NOMO-1 treated with dmso at 0.1 percent for 144 hours (cell line): ENCODE results near the gene UPK1A.
A peak's percentile ranks its signal among the peaks of the same experiment; 100 is the strongest.
"Not testable (repeated sequence)": the region's sequence is repeated elsewhere in the genome, so short reads cannot be mapped to it uniquely, and the experiment has no call there.

ENCODE experiments used
- DNase-seq: peaks from one replicate; lab custom pipeline; 2025; ENCODE audit not compliant: unreplicated experiment; lab: John Stamatoyannopoulos, UW

The UPK1A gene

DNA sequence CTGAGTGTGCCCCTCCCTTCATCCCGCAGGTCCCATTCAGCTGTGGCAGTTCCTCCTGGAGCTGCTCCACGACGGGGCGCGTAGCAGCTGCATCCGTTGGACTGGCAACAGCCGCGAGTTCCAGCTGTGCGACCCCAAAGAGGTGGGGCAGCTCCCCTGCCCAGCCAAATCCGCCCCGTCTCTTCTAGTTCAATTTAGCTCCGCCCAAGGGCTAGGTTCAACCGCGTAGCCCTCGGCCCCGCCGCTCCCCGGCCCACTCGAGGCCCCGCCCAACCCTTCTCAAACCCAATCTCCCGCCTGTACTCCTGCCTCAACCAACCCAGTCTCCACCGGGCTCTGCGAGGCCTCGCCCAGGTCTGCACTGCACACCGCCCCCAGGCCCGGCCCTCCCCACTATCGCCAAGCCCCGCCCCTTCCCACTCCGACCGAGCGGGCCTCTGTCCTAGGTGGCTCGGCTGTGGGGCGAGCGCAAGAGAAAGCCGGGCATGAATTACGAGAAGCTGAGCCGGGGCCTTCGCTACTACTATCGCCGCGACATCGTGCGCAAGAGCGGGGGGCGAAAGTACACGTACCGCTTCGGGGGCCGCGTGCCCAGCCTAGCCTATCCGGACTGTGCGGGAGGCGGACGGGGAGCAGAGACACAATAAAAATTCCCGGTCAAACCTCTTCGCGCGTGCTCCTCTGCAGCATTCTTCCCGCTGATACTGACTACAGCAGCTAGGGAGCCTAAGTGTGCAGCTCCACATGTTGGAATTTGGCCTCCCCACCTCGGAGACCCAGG lies 21.9 kb upstream of the UPK1A start:
- peak; percentile 99 for DNase-seq

DNA sequence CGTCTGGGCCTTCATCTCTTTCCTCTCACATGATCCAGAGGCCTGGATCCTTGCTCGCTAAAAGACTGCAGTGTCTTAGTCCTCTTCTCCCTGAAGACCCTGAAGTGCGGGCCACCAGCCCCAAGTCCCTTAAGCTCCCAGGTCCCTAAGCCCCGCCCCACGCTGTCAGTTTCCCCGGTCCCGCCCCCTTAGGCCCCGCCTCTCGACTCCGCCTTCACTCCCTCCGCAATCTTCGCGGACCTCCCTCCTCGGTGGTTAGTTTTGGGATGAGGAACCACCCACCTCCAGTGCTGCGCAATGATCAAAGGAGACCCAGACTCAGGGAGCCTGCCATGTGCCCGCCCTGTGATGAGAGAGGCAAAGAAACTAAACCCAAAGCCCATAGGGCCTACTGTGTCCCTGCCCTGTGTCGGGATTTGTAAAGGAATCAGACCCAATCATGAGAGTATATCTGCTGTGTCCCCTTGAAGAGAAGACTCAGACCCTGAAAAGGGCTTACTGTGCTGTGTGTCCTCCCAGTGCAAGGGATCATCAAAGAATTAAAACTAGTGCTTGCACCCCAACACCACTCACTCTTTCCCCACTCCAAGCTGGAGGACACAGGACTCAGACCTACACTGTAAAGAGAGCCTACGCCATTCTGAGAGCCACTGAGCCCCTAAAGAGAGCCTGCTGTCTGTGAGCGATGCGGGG lies 21.2 kb upstream of the UPK1A start:
- peak; percentile 67 for DNase-seq

DNA sequence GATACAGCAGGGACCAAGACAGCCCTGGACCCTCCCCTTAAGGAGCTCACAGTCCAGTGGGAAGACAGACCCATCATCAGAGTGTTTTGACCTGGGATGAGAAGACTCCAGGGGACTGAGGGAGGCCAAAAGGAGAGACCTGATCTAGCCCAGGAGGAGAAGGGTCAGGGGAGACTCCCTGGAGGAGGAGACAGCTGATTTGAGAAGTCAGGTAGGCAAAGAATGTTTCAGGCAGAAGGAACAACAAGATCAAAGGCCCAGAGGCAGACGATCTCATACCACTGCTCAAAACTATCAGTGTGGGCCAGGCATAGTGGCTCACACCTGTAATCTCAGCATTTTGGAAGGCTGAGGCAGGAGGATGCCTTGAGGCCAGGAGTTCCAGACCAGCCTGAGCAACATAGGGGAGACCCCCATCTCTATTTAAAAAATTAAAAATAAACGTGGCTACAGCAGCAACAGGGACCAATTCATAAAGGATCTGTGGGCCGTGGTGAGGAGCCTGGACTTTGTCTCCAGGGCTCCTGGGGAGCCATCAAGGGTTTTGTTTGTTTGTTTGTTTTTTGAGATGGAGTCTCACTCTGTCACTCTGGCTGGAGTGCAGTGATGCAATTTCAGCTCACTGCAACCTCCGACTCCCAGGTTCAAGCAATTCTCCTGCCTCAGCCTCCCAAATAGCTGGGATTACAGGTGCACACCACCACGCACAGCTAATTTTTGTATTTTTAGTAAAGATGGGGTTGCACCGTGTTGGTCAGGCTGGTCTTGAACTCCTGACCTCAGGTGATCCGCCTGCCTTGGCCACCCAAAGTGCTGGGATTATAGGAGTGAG lies 20.4 kb upstream of the UPK1A start:
- no peak for DNase-seq

DNA sequence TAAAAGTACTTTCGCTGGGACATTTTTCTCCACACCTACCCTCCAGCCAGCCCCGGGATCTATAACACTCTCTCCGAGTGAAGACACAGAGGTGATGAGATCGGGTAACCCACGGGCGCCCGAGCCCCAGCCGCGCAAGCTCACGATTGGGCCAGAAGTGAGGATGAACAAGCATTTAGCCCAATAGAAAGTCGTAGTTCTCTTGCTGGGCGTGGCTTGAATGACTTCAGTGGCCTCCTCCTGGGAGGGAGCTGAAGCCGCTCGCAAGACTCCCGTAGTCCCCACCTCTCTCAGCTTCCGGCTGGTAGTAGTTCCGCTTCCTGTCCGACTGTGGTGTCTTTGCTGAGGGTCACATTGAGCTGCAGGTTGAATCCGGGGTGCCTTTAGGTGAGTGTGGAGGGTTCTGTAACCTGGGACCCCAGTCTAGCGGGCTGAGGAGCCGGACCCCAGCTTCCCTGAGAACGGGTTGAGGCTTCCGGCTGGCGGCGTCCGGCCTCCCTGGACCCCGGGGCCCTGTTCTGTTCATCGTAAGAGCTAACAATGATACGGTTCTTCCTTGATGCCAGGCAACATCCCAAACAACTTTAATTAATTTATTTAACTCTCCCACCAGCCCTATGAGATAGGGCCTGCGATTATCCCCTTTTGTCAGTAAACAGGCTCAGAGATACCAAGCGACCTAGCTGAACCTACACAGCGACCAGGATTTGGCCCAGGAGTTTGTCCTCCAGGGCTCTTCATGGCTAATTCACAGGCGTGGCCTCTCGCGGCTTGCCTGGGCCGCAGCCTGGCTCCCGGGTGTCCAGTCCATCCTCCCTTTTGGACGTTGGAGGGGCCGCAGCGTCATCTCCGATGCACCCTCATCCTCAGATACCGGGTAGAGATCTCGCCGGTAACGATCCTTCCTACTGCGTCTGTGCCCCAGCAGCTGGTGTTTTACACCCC lies 18.0 kb upstream of the UPK1A start, which contains the start of gene COX6B1:
Gene COX6B1, plus strand, starts transcription at position 307 of the 945 bp plus-strand sequence. CDS start 2,921 bp downstream, outside the sequence.
- DNase-seq = peak; percentile 97

DNA sequence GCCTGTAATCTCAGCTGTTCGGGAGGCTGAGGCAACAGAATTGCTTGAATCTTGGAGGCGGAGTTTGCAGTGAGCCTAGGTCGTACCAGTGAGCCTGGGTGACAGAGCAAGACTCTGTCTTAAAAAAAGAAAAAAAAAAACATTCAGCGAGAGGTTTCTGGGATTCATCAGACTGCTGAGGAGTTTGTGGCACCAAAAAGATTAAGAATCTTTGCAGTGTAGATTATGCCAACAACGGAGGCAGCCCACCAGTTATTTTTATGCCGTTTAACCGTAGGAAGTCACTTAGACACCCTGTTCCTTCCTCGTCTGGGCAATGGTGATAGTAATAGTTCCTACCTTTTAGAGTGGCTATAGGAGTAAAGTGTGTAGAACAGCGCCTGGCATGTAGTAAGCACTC lies 15.7 kb upstream of the UPK1A start:
- DNase-seq = no peak

DNA sequence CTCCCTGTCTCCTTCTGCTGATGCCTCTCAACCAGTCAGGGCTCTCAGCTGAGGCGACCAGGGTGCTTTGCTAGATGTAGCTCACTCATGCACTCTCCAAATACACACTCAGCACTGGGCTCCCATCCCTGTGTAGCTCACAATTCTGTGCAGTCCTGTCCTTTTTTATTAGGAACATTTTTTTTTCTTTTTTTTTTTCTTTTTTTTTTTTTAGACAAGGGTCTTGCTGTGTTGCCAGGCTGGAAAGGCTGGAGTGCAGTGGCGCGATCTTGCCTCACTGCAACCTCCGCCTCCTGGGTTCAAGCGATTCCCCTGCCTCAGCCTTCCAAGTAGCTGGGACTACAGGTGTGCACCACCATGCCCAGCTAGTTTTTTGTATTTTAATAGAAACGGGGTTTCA lies 11.5 kb upstream of the UPK1A start:
- DNase-seq = not testable (repeated sequence)

DNA sequence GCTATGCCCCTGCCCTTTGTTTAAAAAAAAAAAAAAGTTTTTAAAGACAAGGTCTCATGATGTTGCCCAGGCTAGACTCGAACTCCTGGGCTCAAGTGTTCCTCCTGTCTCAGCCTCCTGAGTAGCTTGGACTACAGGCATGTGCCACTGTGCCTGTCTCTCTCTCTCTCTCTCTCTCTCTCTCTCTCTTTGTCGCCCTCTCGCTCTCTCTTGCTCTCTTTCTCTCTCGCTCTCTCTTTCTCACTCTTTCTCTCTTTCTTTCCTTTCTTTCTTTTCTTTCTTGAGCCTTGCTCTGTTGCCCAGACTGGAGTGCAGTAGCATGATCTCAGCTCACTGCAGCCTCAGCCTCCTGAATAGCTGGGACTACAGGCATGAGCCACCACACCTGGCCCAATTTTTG lies 10.7 kb upstream of the UPK1A start:
- DNase-seq = no peak

DNA sequence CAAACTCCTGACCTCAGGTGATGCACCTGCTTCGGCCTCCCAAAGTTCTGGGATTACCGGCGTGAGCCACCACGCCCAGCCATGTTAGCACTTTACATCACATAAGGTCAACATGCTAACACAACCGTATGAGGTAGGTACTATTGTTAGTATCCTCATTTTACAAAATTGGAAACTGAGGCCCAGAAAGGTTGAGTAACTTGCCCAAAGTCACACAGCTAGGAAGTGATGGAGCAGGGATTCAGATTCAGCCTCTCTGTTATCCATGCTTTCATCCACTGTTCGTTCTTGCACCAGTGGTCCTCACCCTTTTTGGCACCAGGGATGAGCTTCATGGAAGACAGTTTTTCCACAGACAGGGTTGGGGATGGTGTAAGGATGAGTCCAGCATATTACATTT lies 9.6 kb upstream of the UPK1A start:
- no peak for DNase-seq

DNA sequence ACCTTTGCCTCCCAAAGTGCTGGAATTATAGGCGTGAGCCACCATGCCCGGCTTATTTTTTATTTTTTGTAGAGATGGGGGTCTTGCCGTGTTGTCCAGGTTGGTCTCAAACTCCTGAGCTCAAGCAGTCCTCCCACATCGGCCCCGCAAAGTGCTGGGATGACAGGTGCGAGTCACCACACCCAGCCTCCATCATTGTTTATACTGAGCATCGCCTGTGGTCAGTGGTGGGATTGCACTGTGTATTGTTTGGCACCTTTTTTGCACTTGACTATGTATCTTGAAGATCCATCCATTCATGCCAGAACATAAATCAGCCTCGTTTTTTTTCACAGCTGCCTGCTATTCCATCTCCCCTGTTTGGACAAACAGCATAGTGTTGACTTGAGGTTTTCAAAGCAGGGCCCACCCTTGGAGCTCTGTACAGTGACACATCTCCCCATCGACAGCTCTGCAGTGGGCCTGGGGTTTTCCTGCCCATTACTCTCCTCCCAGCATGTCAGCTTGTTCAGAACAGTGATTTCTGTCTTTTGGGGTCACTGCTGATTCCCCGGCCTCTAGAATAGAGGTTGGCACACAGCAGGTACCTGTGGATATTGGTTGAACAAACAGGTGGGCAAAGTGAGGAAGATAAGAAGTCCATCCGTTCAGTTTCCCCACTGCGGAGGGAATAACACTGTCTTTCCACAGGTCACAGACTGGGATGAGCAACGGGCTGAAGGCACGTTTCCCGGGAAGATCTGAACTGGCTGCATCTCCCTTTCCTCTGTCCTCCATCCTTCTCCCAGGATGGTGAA lies 8.2 kb upstream of the UPK1A start:
- DNase-seq = no peak

DNA sequence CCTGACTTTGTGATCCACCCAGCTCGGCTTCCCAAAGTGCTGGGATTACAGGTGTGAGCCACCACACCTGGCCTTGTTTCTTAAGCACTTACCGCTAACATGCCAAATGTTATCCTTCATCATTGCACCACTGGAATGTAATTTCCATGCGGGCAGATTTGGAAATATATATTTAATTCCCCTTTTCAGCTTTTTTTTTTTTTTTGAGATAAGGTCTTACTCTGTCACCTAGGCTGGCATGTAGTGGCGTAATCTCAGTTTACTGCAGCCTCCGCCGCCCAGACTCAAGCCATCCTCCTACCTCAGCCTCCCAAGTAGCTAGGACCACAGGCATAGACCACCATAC lies 4.3 kb upstream of the UPK1A start:
- no peak for DNase-seq

DNA sequence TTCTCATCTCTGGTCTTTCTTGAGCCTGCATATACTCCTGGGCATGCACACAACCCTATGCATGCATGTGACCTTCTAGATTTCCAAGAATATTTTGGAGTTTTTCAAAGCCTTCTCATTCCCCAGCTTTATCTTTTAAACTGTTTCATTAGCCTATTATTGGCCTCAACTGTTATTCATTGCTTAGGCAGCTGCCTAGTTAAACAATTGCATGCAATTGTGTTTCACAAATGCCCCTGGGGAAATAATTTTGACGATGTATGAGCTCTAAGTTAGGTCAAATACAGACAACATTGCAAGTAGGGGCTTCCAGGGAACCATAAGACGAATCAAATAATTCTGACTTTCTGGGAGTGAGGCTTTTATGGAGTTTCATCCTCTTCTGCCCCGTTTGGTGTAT lies 2.3 kb upstream of the UPK1A start:
- DNase-seq = no peak

DNA sequence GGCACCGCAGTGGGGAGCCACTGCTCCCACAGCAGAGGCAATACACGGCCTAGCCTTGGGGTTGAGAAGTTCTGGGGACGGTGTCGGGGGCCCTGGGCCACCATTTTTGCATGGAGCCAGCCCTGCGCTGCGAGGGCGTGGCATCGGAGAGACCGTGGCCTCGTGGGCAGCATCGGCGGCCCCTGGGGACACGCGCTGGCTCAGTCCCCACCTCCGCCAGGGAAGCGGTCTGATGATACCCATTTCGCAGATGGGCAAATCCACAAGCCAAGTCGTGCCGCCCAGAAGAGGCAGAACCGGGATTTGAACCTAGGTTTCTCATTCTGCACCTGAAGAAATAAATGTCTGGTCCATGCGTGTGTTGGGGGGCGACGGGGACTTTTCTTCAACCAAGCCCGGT lies 1.2 kb upstream of the UPK1A start:
- no peak for DNase-seq

DNA sequence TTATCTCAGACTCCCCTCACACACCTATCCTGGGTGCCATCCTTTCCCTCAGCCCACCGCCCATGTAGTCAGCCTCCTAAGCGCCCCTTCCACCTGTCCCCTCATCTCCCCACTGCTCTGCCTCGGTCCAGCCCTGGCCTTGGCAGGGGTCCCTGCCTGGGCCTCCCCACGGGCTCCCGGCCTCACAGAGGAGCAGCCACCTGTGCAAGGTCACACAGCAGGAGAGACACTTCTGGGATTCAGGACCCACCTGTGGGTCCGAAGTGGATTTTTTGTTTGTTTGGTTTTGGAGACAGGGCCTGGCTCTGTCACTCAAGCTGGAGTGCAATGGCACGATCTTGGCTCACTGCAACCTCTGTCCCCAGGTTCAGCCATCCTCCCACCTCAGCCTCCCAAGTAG lies 713 bp upstream of the UPK1A start:
- no peak for DNase-seq

DNA sequence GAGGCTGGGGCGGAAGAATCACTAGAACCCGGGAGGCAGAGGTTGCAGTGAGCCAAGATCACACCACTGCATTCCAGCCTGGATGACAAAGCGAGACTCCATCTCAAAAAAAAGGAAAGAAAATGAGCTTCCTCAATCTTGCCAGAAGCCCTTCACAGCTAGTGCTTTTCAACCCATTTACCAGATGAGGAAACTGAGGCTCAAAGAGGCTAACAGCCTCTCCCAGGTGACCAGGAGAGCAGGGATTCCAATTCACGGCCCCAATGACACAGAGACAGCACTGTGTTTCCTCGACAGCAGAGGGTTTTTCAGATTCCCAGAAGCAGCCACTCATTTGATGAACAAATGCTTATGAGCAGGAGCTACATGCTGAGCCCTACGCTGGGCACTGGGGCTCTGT lies 3.2 kb downstream of the UPK1A start:
- DNase-seq = no peak

DNA sequence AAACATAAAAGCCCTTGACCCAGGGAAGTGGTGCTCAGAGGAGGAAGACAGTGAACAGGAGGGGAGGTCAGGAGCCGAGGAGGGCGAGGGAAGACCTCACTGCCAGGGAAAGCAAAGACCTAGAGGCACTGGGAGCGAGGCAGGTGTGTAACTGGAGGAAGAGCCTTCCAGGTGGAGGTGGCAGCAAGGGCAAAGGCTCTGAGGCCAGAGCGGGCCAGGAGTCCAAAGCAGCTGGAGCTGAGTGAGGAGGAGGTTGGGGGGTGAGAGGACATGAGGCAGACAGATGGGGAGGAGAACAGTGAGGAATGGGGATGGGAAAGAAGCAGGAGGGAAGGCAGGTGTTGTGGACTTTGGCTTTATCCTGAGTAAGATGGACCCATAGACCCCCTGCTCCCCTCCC lies 3.7 kb downstream of the UPK1A start:
- no peak for DNase-seq

DNA sequence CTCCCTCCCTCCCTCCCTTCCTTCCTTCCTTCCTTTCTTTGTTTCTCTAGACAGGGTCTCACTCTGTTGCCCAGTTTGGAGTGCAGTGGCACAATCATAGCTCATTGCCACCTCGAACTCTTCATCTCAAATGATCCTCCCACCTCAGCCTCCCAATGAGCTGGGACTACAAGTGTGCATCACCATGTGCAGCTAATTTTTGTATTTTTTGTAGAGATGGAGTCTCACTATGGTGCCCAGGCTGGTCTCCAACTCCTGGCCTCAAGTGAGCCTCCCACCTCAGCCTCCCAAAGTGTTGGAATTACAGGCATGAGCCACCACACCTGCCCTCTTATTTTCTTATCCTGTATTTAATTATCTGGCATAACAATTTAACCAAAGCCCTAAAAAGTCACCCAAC lies 4.4 kb downstream of the UPK1A start:
- no peak for DNase-seq

DNA sequence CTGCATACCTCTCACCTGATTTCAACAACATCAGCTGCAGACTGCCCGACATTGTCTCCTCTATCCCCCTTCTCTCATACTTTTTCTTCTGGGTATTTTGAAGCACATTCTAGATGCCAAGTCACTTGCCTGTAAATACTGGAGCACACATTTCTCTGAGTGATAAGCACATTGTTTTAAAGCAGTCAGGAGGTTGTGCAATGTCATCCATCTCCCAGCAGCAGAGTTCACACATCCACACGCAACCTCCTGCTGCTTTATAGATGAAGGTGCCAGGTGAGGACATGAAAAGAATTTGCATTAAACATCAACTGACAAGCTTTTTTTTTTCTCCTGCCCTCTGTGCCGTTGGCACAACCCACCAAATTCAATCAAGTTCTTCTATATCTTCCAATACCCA lies 5.5 kb downstream of the UPK1A start:
- DNase-seq = no peak

DNA sequence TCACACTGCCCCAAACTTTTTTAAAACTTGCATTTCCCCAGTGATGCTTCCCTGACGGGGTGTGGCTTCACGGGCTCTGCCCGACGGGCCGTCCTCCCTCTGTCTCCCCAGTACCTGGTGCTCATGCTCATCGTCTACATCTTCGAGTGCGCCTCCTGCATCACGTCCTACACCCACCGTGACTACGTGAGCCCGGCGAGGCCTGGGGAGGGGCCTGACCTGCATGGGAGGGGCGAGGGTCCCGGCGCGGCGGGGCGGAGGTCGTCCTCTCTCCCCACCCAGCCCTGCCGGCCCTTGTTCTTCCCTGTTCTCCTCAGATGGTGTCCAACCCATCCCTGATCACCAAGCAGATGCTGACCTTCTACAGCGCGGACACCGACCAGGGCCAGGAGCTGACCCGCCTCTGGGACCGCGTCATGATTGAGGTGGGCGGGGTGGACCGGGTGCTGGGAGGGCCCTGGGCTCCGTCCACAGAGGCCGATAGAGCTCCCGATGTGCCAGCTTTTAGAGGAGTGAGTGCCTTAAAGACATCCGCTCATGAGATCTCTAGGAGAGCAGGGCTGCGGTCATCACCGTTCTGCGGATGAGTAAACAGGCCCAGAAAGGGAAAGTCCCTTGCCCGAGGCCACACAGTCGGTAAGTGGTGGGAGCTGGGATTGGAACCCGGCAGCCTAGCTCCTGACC lies 6.9 kb downstream of the UPK1A start:
- DNase-seq = no peak

DNA sequence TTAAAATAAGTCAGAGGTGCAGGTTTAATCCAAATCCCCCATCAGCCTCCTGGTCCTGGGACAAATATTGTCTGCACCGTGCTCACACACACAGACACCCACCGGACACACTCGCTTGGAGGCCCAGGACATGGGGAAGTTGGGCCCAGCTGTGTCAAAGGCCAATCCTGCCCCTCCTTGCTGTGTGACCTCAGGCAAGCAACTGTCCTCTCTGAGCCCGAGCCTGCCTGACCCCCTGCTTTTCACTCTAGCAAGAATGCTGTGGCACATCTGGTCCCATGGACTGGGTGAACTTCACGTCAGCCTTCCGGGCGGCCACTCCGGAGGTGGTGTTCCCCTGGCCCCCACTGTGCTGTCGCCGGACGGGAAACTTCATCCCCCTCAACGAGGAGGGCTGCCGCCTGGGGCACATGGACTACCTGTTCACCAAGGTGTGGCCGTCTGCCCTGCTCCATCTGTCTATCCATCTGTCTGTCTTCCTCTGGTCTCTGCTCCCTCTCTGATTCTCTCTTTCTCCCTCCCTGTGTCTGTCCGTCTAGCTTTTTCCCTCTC lies 9.3 kb downstream of the UPK1A start:
- no peak for DNase-seq
